WTC11 (cell line): ENCODE data around the gene SLC10A2.

Source experiments
- CREB1 ChIP-seq: sonication (generic); formaldehyde crosslinking; IDR thresholded peaks from 2 replicates; pipeline ENCODE4 v1.8.0; 2023; ENCODE audit warnings: mild to moderate bottlenecking, missing genetic modification reagents
- FOXP1 ChIP-seq: sonication (generic); formaldehyde crosslinking; IDR thresholded peaks from 2 replicates; pipeline ENCODE4 v1.8.0; 2022; ENCODE audit warnings: missing genetic modification reagents, mild to moderate bottlenecking, moderate library complexity, borderline replicate concordance
- GABPB1 ChIP-seq: sonication (generic); formaldehyde crosslinking; IDR thresholded peaks from 2 replicates; pipeline ENCODE4 v1.8.1; 2023; ENCODE audit warnings: mild to moderate bottlenecking, missing genetic modification reagents
- KAT7 ChIP-seq: sonication (generic); formaldehyde crosslinking; IDR thresholded peaks from 2 replicates; pipeline ENCODE4 v1.8.1; 2023; ENCODE audit warnings: missing genetic modification reagents, mild to moderate bottlenecking, borderline replicate concordance
- MYBL2 ChIP-seq: sonication (generic); formaldehyde crosslinking; IDR thresholded peaks from 2 replicates; pipeline ENCODE4 v1.8.1; 2023; ENCODE audit warnings: mild to moderate bottlenecking, moderate library complexity, missing genetic modification reagents
- TF ChIP-seq, protein P1 (sequence below): fragments of 200-600 bp; IDR thresholded peaks from 2 replicates; pipeline ENCODE4 v1.8.0; 2022; ENCODE audit warnings: antibody characterized with exemption
- TF ChIP-seq, protein P2 (sequence below): sonication (generic); formaldehyde crosslinking; IDR thresholded peaks from 2 replicates; pipeline ENCODE4 v1.8.0; 2022; ENCODE audit warnings: missing genetic modification reagents
- TF ChIP-seq, protein P3 (sequence below): sonication (generic); formaldehyde crosslinking; conservative IDR thresholded peaks from 2 replicates; pipeline ENCODE4 v1.8.1; 2022; ENCODE audit warnings: mild to moderate bottlenecking, missing genetic modification reagents
- TF ChIP-seq, protein P4 (sequence below): sonication (generic); formaldehyde crosslinking; IDR thresholded peaks from 2 replicates; pipeline ENCODE4 v1.8.1; 2023; ENCODE audit warnings: mild to moderate bottlenecking, missing genetic modification reagents, moderate library complexity
- TF ChIP-seq, protein P5 (sequence below): sonication (generic); formaldehyde crosslinking; IDR thresholded peaks from 2 replicates; pipeline ENCODE4 v1.8.0; 2022; ENCODE audit warnings: mild to moderate bottlenecking, missing genetic modification reagents

DNA sequence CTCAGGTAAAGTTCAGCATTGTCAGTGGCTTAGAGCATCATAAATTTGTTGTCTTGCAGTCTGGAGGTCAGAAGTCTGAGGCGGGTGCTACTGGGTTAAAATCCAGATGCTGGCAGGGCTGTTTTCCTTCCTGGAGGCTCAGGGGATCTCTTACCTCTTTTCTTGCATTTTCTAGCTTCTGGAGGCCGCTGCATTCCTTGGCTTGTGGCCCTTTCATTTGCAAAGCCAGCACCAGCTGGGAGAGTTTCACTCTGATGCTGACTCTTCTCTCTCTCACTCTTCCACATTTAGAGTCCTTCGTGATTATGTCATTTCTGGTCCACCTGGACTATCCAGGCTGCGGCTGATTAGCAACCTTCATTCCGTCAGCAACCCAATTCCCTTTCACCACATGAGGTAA, 38.1 kb upstream of the SLC10A2 start:
- TF ChIP-seq, protein P1, sequence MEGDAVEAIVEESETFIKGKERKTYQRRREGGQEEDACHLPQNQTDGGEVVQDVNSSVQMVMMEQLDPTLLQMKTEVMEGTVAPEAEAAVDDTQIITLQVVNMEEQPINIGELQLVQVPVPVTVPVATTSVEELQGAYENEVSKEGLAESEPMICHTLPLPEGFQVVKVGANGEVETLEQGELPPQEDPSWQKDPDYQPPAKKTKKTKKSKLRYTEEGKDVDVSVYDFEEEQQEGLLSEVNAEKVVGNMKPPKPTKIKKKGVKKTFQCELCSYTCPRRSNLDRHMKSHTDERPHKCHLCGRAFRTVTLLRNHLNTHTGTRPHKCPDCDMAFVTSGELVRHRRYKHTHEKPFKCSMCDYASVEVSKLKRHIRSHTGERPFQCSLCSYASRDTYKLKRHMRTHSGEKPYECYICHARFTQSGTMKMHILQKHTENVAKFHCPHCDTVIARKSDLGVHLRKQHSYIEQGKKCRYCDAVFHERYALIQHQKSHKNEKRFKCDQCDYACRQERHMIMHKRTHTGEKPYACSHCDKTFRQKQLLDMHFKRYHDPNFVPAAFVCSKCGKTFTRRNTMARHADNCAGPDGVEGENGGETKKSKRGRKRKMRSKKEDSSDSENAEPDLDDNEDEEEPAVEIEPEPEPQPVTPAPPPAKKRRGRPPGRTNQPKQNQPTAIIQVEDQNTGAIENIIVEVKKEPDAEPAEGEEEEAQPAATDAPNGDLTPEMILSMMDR, result no peak
- TF ChIP-seq, protein P2, sequence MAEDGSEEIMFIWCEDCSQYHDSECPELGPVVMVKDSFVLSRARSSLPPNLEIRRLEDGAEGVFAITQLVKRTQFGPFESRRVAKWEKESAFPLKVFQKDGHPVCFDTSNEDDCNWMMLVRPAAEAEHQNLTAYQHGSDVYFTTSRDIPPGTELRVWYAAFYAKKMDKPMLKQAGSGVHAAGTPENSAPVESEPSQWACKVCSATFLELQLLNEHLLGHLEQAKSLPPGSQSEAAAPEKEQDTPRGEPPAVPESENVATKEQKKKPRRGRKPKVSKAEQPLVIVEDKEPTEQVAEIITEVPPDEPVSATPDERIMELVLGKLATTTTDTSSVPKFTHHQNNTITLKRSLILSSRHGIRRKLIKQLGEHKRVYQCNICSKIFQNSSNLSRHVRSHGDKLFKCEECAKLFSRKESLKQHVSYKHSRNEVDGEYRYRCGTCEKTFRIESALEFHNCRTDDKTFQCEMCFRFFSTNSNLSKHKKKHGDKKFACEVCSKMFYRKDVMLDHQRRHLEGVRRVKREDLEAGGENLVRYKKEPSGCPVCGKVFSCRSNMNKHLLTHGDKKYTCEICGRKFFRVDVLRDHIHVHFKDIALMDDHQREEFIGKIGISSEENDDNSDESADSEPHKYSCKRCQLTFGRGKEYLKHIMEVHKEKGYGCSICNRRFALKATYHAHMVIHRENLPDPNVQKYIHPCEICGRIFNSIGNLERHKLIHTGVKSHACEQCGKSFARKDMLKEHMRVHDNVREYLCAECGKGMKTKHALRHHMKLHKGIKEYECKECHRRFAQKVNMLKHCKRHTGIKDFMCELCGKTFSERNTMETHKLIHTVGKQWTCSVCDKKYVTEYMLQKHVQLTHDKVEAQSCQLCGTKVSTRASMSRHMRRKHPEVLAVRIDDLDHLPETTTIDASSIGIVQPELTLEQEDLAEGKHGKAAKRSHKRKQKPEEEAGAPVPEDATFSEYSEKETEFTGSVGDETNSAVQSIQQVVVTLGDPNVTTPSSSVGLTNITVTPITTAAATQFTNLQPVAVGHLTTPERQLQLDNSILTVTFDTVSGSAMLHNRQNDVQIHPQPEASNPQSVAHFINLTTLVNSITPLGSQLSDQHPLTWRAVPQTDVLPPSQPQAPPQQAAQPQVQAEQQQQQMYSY (CRISPR knock-in tag), result no peak
- TF ChIP-seq, protein P3, sequence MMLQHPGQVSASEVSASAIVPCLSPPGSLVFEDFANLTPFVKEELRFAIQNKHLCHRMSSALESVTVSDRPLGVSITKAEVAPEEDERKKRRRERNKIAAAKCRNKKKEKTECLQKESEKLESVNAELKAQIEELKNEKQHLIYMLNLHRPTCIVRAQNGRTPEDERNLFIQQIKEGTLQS, result no peak
- no peak for TF ChIP-seq GABPB1 (CRISPR knock-in tag)
- TF ChIP-seq, protein P4, sequence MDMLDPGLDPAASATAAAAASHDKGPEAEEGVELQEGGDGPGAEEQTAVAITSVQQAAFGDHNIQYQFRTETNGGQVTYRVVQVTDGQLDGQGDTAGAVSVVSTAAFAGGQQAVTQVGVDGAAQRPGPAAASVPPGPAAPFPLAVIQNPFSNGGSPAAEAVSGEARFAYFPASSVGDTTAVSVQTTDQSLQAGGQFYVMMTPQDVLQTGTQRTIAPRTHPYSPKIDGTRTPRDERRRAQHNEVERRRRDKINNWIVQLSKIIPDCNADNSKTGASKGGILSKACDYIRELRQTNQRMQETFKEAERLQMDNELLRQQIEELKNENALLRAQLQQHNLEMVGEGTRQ (CRISPR knock-in tag), result no peak
- TF ChIP-seq, protein P5, sequence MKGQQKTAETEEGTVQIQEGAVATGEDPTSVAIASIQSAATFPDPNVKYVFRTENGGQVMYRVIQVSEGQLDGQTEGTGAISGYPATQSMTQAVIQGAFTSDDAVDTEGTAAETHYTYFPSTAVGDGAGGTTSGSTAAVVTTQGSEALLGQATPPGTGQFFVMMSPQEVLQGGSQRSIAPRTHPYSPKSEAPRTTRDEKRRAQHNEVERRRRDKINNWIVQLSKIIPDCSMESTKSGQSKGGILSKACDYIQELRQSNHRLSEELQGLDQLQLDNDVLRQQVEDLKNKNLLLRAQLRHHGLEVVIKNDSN, result no peak
- TF ChIP-seq CREB1, result no peak
- TF ChIP-seq MYBL2 (CRISPR knock-in tag), result no peak
- no peak for TF ChIP-seq KAT7 (CRISPR knock-in tag)
- TF ChIP-seq FOXP1, result no peak
